ENCODE measurements around the gene SMAD5. TPM values are rescaled to one million over a fixed set of nuclear protein-coding genes. Genes with fewer than 3 reads are reported as not detected.

Gene SMAD5
- total RNA-seq, 1 experiment from 2014 or later, result 64.3 TPM

DNA sequence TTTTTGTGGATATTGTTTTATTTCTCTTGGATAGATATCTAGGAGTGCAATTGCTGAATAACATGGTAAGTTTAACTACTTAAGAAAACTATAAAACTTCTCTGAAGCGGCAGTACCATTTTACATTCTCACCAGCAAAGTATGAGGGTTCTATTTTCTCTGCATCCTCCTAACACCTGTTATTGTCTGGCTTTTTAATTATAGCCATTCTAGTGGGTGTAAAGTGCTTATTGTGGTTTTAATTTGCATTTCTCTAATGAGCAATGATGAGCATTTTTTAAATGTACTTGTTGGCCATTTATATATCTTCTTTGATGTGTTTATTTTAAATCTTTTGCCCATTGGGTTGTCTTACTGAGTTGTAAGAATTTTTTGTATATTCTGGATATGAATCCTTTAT is 31.6 kb downstream of the SMAD5 start:
- intact Hi-C loops (cut with micrococcal nuclease), result no loop called here
- Histone ChIP-seq H3K27ac (ENCODE audit: low read depth, low read length) (no peak overlapping the region), H3K36me3 (ENCODE audit: control insufficient read depth in 1 of 2, insufficient read depth in 2 of 2, low read length in 2 of 2) (peaks cover 8 to 12% of the 10 kb centered on the region in 2 experiments; a peak in 3 of 4 replicates), H3K9me3 (ENCODE audit: control insufficient read depth in 1 of 2, insufficient read depth in 1 of 2, low read depth in 1 of 2, low read length in 2 of 2) (no peaks in the 10 kb centered on the region), H3K9me2 (ENCODE audit: insufficient read depth) (no peaks in the 10 kb centered on the region), H3K79me2 (ENCODE audit: insufficient read depth, low read length) (peaks cover 73% of the 10 kb centered on the region), H4K20me1 (ENCODE audit: insufficient read depth) (peaks cover 10% of the 10 kb centered on the region; the same call in 1 of the 2 replicates), H3K9ac (ENCODE audit: low read length) (no peak overlapping the region), H3K4me2 (ENCODE audit: low read length) (no peak overlapping the region), H2AFZ (ENCODE audit: low read depth, low read length, poor library complexity, severe bottlenecking) (no peak overlapping the region), H3K4me1 (ENCODE audit: control insufficient read depth in 1 of 2, insufficient read depth in 2 of 2, low read length in 2 of 2) (no peaks in the 10 kb centered on the region), H3K4me3 (replicated peaks in 1 of 2; ENCODE audit: low read depth in 1 of 2, low read length in 2 of 2) (no peak overlapping the region), H3K27me3 (ENCODE audit: insufficient read depth, low read length) (no peaks in the 10 kb centered on the region)
- no TSS peak for BruUV-seq (replicated peaks)
- ChIA-PET CTCF (interaction anchor here (1.2 kb wide), 1 partner anchor 10 kb away, joined by 3 read pairs; no protein-coding TSS in a partner anchor), POLR2A (no interaction called here), RAD21 (ENCODE audit: low non-redundant PET in 1 of 2, low total read pairs in 2 of 2, uncharacterized antibody in 2 of 2, unreplicated experiment in 2 of 2) (no interaction called here)
- TF ChIP-seq JUND (IDR thresholded peaks at IDR 0.05), result no peak
- no peak for TF ChIP-seq ELF1 (IDR thresholded peaks at IDR 0.05; ENCODE audit: borderline replicate concordance, low read depth)
- TF ChIP-seq, protein P1, sequence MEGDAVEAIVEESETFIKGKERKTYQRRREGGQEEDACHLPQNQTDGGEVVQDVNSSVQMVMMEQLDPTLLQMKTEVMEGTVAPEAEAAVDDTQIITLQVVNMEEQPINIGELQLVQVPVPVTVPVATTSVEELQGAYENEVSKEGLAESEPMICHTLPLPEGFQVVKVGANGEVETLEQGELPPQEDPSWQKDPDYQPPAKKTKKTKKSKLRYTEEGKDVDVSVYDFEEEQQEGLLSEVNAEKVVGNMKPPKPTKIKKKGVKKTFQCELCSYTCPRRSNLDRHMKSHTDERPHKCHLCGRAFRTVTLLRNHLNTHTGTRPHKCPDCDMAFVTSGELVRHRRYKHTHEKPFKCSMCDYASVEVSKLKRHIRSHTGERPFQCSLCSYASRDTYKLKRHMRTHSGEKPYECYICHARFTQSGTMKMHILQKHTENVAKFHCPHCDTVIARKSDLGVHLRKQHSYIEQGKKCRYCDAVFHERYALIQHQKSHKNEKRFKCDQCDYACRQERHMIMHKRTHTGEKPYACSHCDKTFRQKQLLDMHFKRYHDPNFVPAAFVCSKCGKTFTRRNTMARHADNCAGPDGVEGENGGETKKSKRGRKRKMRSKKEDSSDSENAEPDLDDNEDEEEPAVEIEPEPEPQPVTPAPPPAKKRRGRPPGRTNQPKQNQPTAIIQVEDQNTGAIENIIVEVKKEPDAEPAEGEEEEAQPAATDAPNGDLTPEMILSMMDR (IDR thresholded peaks at IDR 0.05 in 2 of 3, conservative IDR thresholded peaks at IDR 0.05 in 1 of 3; ENCODE audit: borderline replicate concordance in 1 of 3, insufficient read depth in 1 of 3, low read depth in 2 of 3, low read length in 2 of 3), result no peak
- no peak for TF ChIP-seq RAD21 (IDR thresholded peaks at IDR 0.05; ENCODE audit: low read depth)
- no peak for TF ChIP-seq SIN3A (IDR thresholded peaks at IDR 0.05; ENCODE audit: low read depth)
- TF ChIP-seq EZH2phosphoT487 (IDR thresholded peaks at IDR 0.05; ENCODE audit: borderline replicate concordance), result no peak
- TF ChIP-seq ZFX (IDR thresholded peaks at IDR 0.05), result no peak
- TF ChIP-seq ZNF274 (IDR thresholded peaks at IDR 0.05; ENCODE audit: low read depth, low read length), result no peak
- TF ChIP-seq POLR2A (IDR thresholded peaks at IDR 0.05; ENCODE audit: borderline replicate concordance, extremely low read depth, insufficient read depth, insufficient read length), result no peak
- TF ChIP-seq POLR2AphosphoS5 (IDR thresholded peaks at IDR 0.05; ENCODE audit: low read depth, low read length), result no peak
- TF ChIP-seq CEBPB (IDR thresholded peaks at IDR 0.05; ENCODE audit: low read depth), result no peak
- TF ChIP-seq, protein P2, sequence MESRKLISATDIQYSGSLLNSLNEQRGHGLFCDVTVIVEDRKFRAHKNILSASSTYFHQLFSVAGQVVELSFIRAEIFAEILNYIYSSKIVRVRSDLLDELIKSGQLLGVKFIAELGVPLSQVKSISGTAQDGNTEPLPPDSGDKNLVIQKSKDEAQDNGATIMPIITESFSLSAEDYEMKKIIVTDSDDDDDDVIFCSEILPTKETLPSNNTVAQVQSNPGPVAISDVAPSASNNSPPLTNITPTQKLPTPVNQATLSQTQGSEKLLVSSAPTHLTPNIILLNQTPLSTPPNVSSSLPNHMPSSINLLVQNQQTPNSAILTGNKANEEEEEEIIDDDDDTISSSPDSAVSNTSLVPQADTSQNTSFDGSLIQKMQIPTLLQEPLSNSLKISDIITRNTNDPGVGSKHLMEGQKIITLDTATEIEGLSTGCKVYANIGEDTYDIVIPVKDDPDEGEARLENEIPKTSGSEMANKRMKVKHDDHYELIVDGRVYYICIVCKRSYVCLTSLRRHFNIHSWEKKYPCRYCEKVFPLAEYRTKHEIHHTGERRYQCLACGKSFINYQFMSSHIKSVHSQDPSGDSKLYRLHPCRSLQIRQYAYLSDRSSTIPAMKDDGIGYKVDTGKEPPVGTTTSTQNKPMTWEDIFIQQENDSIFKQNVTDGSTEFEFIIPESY (IDR thresholded peaks at IDR 0.05; ENCODE audit: extremely low read depth, insufficient replicate concordance, low read length), result no peak
- TF ChIP-seq, protein P3, sequence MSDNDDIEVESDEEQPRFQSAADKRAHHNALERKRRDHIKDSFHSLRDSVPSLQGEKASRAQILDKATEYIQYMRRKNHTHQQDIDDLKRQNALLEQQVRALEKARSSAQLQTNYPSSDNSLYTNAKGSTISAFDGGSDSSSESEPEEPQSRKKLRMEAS (IDR thresholded peaks at IDR 0.05), result no peak
- TF ChIP-seq, protein P4, sequence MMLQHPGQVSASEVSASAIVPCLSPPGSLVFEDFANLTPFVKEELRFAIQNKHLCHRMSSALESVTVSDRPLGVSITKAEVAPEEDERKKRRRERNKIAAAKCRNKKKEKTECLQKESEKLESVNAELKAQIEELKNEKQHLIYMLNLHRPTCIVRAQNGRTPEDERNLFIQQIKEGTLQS (IDR thresholded peaks at IDR 0.05), result no peak
- TF ChIP-seq CBX3 (IDR thresholded peaks at IDR 0.05; ENCODE audit: low read depth), result no peak
- no peak for TF ChIP-seq EGR1 (IDR thresholded peaks at IDR 0.05; ENCODE audit: low read depth)
- no peak for TF ChIP-seq SRF (IDR thresholded peaks at IDR 0.05; ENCODE audit: low read depth)
- TF ChIP-seq, protein P5, sequence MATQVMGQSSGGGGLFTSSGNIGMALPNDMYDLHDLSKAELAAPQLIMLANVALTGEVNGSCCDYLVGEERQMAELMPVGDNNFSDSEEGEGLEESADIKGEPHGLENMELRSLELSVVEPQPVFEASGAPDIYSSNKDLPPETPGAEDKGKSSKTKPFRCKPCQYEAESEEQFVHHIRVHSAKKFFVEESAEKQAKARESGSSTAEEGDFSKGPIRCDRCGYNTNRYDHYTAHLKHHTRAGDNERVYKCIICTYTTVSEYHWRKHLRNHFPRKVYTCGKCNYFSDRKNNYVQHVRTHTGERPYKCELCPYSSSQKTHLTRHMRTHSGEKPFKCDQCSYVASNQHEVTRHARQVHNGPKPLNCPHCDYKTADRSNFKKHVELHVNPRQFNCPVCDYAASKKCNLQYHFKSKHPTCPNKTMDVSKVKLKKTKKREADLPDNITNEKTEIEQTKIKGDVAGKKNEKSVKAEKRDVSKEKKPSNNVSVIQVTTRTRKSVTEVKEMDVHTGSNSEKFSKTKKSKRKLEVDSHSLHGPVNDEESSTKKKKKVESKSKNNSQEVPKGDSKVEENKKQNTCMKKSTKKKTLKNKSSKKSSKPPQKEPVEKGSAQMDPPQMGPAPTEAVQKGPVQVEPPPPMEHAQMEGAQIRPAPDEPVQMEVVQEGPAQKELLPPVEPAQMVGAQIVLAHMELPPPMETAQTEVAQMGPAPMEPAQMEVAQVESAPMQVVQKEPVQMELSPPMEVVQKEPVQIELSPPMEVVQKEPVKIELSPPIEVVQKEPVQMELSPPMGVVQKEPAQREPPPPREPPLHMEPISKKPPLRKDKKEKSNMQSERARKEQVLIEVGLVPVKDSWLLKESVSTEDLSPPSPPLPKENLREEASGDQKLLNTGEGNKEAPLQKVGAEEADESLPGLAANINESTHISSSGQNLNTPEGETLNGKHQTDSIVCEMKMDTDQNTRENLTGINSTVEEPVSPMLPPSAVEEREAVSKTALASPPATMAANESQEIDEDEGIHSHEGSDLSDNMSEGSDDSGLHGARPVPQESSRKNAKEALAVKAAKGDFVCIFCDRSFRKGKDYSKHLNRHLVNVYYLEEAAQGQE (IDR thresholded peaks at IDR 0.05; ENCODE audit: low read depth), result no peak
- DNase-seq (ENCODE audit: low read depth, low spot score) (no peak), ATAC-seq (no peak)
